OCI-LY3 (cell line): ENCODE results near the gene ETHE1.

Source experiments
- H2AFZ ChIP-seq: fragments of 200-600, 300-600 bp; shearing (Covaris generic); 2 replicates; pipeline ENCODE4 v1.6.0; 2014; ENCODE audit warnings: antibody characterized with exemption, low read depth, low read length
- H3K27ac ChIP-seq: fragments of 200-600, 300-600 bp; sonication (generic); 2 replicates; pipeline ENCODE4 v1.5.1; 2014; ENCODE audit warnings: mild to moderate bottlenecking, low read length, moderate library complexity, mixed read lengths
- H3K27me3 ChIP-seq: fragments of 200-600, 300-600 bp; sonication (generic); 2 replicates; pipeline ENCODE4 v1.6.1; 2014; ENCODE audit warnings: low read depth, low read length, mixed read lengths
- H3K36me3 ChIP-seq: fragments of 200-600, 300-600 bp; sonication (generic); replicated peaks from 2 replicates; pipeline ENCODE3; 2014; ENCODE audit warnings: low read depth, low read length, mixed read lengths
- H3K4me1 ChIP-seq: fragments of 300-600, 200-600 bp; sonication (generic); 2 replicates; pipeline ENCODE4 v1.6.1; 2014; ENCODE audit warnings: low read length, mixed read lengths
- H3K4me2 ChIP-seq: fragments of 200-600, 300-600 bp; sonication (generic); 2 replicates; pipeline ENCODE4 v1.6.1; 2014; ENCODE audit warnings: low read length, mixed read lengths
- H3K4me3 ChIP-seq: fragments of 300-600, 200-600 bp; sonication (generic); 2 replicates; pipeline ENCODE4 v1.5.1; 2014; ENCODE audit warnings: antibody characterized with exemption, mild to moderate bottlenecking, low read length, moderate library complexity
- H3K79me2 ChIP-seq: fragments of 300-600, 200-600 bp; shearing (Covaris generic); 2 replicates; pipeline ENCODE4 v1.6.1; 2014; ENCODE audit warnings: mild to moderate bottlenecking, low read length, mixed read lengths
- H3K9ac ChIP-seq: fragments of 300-600, 200-600 bp; shearing (Covaris generic); 2 replicates; pipeline ENCODE4 v1.6.0; 2014; ENCODE audit warnings: mild to moderate bottlenecking, low read length, moderate library complexity
- H3K9me3 ChIP-seq: fragments of 200-600, 300-600 bp; shearing (Covaris generic); 2 replicates; pipeline ENCODE4 v1.6.1; 2014; ENCODE audit warnings: low read length, mixed read lengths; ENCODE audit not compliant: insufficient read depth
- H4K20me1 ChIP-seq: fragments of 200-600, 300-600 bp; sonication (generic); 2 replicates; pipeline ENCODE4 v1.6.1; 2016; ENCODE audit warnings: low read length, mixed read lengths; ENCODE audit not compliant: insufficient read depth
- CTCF ChIP-seq: fragments of 200-600, 300-600 bp; sonication (generic); IDR thresholded peaks from 2 replicates; pipeline ENCODE4 v1.5.1; 2014; ENCODE audit warnings: antibody characterized with exemption, low read length, low read depth
- EZH2phosphoT487 ChIP-seq: fragments of 200-600 bp; shearing (Covaris generic); IDR thresholded peaks from 2 replicates; pipeline ENCODE4 v1.6.1; 2018; ENCODE audit warnings: antibody characterized with exemption, mixed run types, low read depth

Gene ETHE1

DNA sequence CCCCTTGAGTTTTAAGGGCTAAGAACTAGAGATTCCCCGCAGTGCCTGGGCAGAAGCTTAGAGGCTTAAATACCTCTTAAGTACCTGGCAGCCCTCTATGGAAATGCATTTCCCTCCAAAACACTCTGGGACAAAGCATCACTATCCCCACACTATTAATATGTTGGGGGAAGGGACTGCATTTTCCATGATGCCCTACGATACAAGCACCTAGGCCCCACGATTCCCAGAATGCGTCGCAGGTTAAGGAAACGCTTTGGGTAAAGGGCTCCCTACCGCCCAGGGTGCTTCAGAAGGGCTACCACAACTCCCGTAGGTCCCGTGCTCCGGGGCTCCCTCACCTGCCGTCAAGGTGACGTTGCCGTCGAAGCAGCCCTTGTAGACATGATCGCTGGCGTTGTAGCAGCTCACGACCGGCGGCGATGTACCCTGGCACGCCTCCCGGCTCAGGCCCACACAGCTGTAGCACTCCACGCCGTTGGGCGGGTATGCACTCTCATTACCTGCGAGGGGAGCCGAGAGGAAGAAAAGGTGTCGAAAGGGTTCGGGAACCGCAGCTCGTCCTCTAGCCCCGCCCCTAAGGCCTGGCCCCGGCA lies 64.1 kb downstream of the ETHE1 start:
- Histone ChIP-seq H3K4me1 (no peaks in the 10 kb centered on the region), H3K9me3 (no peaks in the 10 kb centered on the region), H3K36me3 (no peaks in the 10 kb centered on the region), H3K27ac (no peak overlapping the region), H3K27me3 (peaks cover 3% of the 10 kb centered on the region; the same call in 1 of the 2 replicates), H3K9ac (no peak overlapping the region), H3K4me2 (no peak overlapping the region), H2AFZ (no peak overlapping the region), H3K4me3 (no peak overlapping the region), H4K20me1 (no peaks in the 10 kb centered on the region), H3K79me2 (no peaks in the 10 kb centered on the region)
- TF ChIP-seq CTCF (no peak), EZH2phosphoT487 (no peak)

GRCh38 chr19:43462383-43462782 lies 64.6 kb downstream of the ETHE1 start:
- Histone ChIP-seq H3K79me2 (no peaks in the 10 kb centered on the region), H3K9ac (no peak overlapping the region), H3K4me2 (no peak overlapping the region), H4K20me1 (no peaks in the 10 kb centered on the region), H3K4me3 (no peak overlapping the region), H3K27ac (no peak overlapping the region), H3K27me3 (peaks cover 3% of the 10 kb centered on the region; the same call in 1 of the 2 replicates), H3K9me3 (no peaks in the 10 kb centered on the region), H3K36me3 (no peaks in the 10 kb centered on the region), H2AFZ (no peak overlapping the region), H3K4me1 (no peaks in the 10 kb centered on the region)
- TF ChIP-seq EZH2phosphoT487 (no peak), CTCF (no peak)

DNA sequence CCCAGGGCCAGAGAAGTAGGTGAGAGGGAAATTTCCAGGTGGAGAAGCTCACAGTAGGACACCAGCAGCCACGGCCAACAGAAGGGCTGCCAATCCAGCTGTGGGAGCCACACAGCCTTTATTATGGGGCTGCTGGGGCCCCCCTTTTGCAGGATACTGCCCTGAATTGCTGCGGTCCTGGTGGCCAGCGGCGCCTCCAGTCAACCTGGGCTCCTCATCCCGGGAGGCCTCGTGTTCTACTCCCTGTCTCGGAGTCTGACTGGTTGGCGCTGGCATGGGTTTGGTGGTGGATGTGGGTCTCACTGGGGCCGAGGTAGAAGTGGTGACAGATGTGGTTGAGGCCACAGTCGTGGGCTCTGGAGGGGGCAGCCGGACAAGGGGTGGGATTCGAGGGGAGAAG lies 65.7 kb downstream of the ETHE1 start:
- no peaks in the 10 kb centered on the region for H4K20me1 ChIP-seq
- H2AFZ ChIP-seq = no peak overlapping the region
- no peak overlapping the region for H3K4me2 ChIP-seq
- H3K9ac ChIP-seq = no peak overlapping the region
- no peaks in the 10 kb centered on the region for H3K36me3 ChIP-seq
- H3K9me3 ChIP-seq = no peaks in the 10 kb centered on the region
- H3K27me3 ChIP-seq = peaks cover 3% of the 10 kb centered on the region; the same call in 1 of the 2 replicates
- TF ChIP-seq EZH2phosphoT487 (no peak), CTCF (no peak)
- no peak overlapping the region for H3K27ac ChIP-seq
- no peak overlapping the region for H3K4me3 ChIP-seq
- no peaks in the 10 kb centered on the region for H3K79me2 ChIP-seq
- no peaks in the 10 kb centered on the region for H3K4me1 ChIP-seq

- no peak overlapping the region for H3K9ac ChIP-seq
- no peak overlapping the region for H3K27ac ChIP-seq
- no peaks in the 10 kb centered on the region for H3K9me3 ChIP-seq
- no peaks in the 10 kb centered on the region for H3K79me2 ChIP-seq
- no peak overlapping the region for H2AFZ ChIP-seq
- H3K27me3 ChIP-seq = peaks cover 3% of the 10 kb centered on the region; the same call in 1 of the 2 replicates
- no peaks in the 10 kb centered on the region for H4K20me1 ChIP-seq
- TF ChIP-seq CTCF (no peak), EZH2phosphoT487 (no peak)
- no peaks in the 10 kb centered on the region for H3K36me3 ChIP-seq
- peaks cover 7% of the 10 kb centered on the region for H3K4me1 ChIP-seq
- H3K4me3 ChIP-seq = no peak overlapping the region
- H3K4me2 ChIP-seq = no peak overlapping the region
Observed at GRCh38 chr19:43460362-43461016, 66.5 kb downstream of the ETHE1 start.
